SK-N-SH (cell line): ENCODE data around the gene PHC2.

Source experiments
- CTCF ChIP-seq: fragments of 200-600 bp; sonication (generic); IDR thresholded peaks from 2 replicates; pipeline ENCODE4 v1.6.1; 2017; ENCODE audit warnings: antibody characterized with exemption, mild to moderate bottlenecking, moderate library complexity
- JUND ChIP-seq: IDR thresholded peaks from 2 replicates; pipeline ENCODE4 v1.4.0; 2012
- POLR2AphosphoS5 ChIP-seq: IDR thresholded peaks from 2 replicates; pipeline ENCODE4 v1.6.1; 2012; ENCODE audit warnings: low read depth, low read length
- TEAD4 ChIP-seq: IDR thresholded peaks from 2 replicates; pipeline ENCODE4 v1.4.0; 2012; ENCODE audit warnings: mild to moderate bottlenecking, borderline replicate concordance; ENCODE audit not compliant: insufficient read depth

- TF ChIP-seq JUND (no peak), CTCF (no peak), TEAD4 (no peak), POLR2AphosphoS5 (no peak)
Measured at GRCh38 chr1:33407352-33408092, 23.4 kb downstream of the PHC2 start.
